WTC11 (cell line): Measurements from ENCODE around the gene MYOD1.

Experiments
- CTCF ChIP-seq: fragments of 200-600 bp; IDR thresholded peaks from 2 replicates; pipeline ENCODE4 v1.8.0; 2022; ENCODE audit warnings: antibody characterized with exemption
- ERG ChIP-seq: fragments of 250-450 bp; sonication (Bioruptor Pico); IDR thresholded peaks from 2 replicates; pipeline ENCODE4 v1.8.0; 2021; ENCODE audit warnings: mild to moderate bottlenecking
- ESRRA ChIP-seq: sonication (generic); formaldehyde crosslinking; IDR thresholded peaks from 2 replicates; pipeline ENCODE4 v1.8.1; 2022; ENCODE audit warnings: mild to moderate bottlenecking, missing genetic modification reagents, borderline replicate concordance
- FOXJ3 ChIP-seq: sonication (generic); formaldehyde crosslinking; IDR thresholded peaks from 2 replicates; pipeline ENCODE4 v1.9.0; 2021; ENCODE audit warnings: missing genetic modification reagents, mild to moderate bottlenecking, borderline replicate concordance
- FOXK1 ChIP-seq: sonication (generic); formaldehyde crosslinking; IDR thresholded peaks from 2 replicates; pipeline ENCODE4 v1.8.0; 2022; ENCODE audit warnings: mild to moderate bottlenecking, moderate library complexity, missing genetic modification reagents
- GRHL2 ChIP-seq: fragments of 250-450 bp; sonication (Bioruptor Pico); IDR thresholded peaks from 2 replicates; pipeline ENCODE4 v1.8.0; 2022; ENCODE audit warnings: mild to moderate bottlenecking, moderate library complexity; ENCODE audit not compliant: insufficient replicate concordance, severe bottlenecking
- MYBL2 ChIP-seq: sonication (generic); formaldehyde crosslinking; IDR thresholded peaks from 2 replicates; pipeline ENCODE4 v1.8.1; 2023; ENCODE audit warnings: mild to moderate bottlenecking, moderate library complexity, missing genetic modification reagents
- SP1 ChIP-seq: sonication (generic); formaldehyde crosslinking; conservative IDR thresholded peaks from 2 replicates; pipeline ENCODE4 v1.8.1; 2022; ENCODE audit warnings: missing genetic modification reagents
- ZBTB21 ChIP-seq: sonication (generic); formaldehyde crosslinking; IDR thresholded peaks from 2 replicates; pipeline ENCODE4 v1.8.1; 2023; ENCODE audit warnings: mild to moderate bottlenecking, missing genetic modification reagents, borderline replicate concordance
- ZNF121 ChIP-seq: sonication (generic); formaldehyde crosslinking; IDR thresholded peaks from 2 replicates; pipeline ENCODE4 v1.8.0; 2023; ENCODE audit warnings: missing genetic modification reagents
- TF ChIP-seq, protein P1 (sequence below): sonication (generic); formaldehyde crosslinking; conservative IDR thresholded peaks from 2 replicates; pipeline ENCODE4 v1.8.1; 2023; ENCODE audit warnings: mild to moderate bottlenecking, low read depth, missing genetic modification reagents, moderate library complexity
- TF ChIP-seq, protein P2 (sequence below): sonication (generic); formaldehyde crosslinking; IDR thresholded peaks from 2 replicates; pipeline ENCODE4 v1.8.0; 2022; ENCODE audit warnings: mild to moderate bottlenecking, missing genetic modification reagents
- TF ChIP-seq, protein P3 (sequence below): sonication (generic); formaldehyde crosslinking; IDR thresholded peaks from 2 replicates; pipeline ENCODE4 v1.8.1; 2023; ENCODE audit warnings: mild to moderate bottlenecking, missing genetic modification reagents, moderate library complexity

DNA sequence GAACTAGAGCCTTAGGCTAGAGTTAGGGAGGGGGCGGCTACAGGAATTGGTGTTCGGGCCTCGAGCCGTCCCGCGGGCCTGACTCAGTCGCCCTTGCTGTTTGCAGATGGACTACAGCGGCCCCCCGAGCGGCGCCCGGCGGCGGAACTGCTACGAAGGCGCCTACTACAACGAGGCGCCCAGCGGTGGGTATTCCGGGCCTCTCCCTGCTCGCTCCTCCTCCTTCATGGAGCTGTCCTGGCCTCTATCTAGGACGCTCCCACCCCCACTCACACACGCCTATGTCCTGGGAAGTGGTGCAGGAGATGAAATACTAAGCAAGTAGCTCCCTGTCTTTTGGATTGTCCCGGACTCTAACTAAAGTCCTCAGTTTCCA, 1.4 kb downstream of the MYOD1 start:
- TF ChIP-seq CTCF (no peak), MYBL2 (CRISPR knock-in tag) (no peak), FOXJ3 (CRISPR knock-in tag) (no peak), ESRRA (CRISPR knock-in tag) (no peak), FOXK1 (CRISPR knock-in tag) (no peak), ERG (CRISPR knock-in tag) (no peak), GRHL2 (no peak), ZNF121 (CRISPR knock-in tag) (no peak), SP1 (CRISPR knock-in tag) (no peak), ZBTB21 (CRISPR knock-in tag) (no peak)
- TF ChIP-seq, protein P1, sequence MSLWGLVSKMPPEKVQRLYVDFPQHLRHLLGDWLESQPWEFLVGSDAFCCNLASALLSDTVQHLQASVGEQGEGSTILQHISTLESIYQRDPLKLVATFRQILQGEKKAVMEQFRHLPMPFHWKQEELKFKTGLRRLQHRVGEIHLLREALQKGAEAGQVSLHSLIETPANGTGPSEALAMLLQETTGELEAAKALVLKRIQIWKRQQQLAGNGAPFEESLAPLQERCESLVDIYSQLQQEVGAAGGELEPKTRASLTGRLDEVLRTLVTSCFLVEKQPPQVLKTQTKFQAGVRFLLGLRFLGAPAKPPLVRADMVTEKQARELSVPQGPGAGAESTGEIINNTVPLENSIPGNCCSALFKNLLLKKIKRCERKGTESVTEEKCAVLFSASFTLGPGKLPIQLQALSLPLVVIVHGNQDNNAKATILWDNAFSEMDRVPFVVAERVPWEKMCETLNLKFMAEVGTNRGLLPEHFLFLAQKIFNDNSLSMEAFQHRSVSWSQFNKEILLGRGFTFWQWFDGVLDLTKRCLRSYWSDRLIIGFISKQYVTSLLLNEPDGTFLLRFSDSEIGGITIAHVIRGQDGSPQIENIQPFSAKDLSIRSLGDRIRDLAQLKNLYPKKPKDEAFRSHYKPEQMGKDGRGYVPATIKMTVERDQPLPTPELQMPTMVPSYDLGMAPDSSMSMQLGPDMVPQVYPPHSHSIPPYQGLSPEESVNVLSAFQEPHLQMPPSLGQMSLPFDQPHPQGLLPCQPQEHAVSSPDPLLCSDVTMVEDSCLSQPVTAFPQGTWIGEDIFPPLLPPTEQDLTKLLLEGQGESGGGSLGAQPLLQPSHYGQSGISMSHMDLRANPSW (CRISPR knock-in tag) = no peak
- TF ChIP-seq, protein P2, sequence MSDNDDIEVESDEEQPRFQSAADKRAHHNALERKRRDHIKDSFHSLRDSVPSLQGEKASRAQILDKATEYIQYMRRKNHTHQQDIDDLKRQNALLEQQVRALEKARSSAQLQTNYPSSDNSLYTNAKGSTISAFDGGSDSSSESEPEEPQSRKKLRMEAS = no peak; the same call in 1 of the 2 replicates
- TF ChIP-seq, protein P3, sequence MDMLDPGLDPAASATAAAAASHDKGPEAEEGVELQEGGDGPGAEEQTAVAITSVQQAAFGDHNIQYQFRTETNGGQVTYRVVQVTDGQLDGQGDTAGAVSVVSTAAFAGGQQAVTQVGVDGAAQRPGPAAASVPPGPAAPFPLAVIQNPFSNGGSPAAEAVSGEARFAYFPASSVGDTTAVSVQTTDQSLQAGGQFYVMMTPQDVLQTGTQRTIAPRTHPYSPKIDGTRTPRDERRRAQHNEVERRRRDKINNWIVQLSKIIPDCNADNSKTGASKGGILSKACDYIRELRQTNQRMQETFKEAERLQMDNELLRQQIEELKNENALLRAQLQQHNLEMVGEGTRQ (CRISPR knock-in tag) = no peak
